T-helper 22 cell (primary cell): ENCODE data around the gene CIRBP.

Source experiments
- DNase-seq: peaks from one replicate; pipeline ENCODE4 v3.0.0-alpha.2; 2020; ENCODE audit warnings: low read depth

The CIRBP gene

DNA sequence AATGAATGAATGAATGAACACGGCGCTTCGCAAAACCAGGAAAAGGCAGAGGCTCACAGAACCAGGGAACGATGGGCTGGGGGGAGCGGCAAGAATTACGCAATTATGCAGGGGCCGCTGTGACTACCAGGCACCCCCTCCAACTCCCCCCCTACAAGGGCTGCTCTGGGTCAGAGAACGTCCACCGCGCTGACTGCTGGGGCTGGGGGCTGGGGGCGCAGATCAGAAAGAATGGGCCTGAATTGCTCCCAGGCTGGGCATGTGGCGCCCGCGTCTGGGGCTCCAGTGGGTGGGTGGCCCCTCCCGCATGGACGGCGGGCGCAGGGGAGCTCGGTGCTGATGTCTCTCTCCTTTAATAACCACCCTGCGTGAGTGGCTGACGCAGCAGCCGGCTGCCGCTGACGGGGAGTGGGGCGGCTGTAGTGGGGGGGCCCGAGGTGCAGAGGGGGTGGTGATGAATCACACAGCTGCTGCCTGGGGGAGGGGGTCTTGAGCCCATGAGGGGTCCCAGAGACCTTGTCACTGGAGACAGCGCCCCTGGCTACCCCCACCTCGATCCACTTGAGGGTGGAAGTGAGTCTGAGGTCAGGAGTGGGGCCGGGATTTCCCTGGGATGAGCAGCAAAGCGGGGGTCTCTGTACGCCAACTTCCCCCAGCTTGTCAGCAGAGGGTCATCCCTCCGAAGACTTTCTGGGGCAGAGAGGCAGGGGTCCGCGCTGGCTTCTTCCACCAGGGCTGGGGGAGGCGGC, 1.5 kb upstream of the CIRBP start:
- DNase-seq: peak; percentile 37

- DNase-seq: no peak
Measured at GRCh38 chr19:1268226-1269064, 687 bp upstream of the CIRBP start.

- peak; percentile 74 for DNase-seq
Measured at GRCh38 chr19:1269478-1270212, 513 bp downstream of the CIRBP start.

DNA sequence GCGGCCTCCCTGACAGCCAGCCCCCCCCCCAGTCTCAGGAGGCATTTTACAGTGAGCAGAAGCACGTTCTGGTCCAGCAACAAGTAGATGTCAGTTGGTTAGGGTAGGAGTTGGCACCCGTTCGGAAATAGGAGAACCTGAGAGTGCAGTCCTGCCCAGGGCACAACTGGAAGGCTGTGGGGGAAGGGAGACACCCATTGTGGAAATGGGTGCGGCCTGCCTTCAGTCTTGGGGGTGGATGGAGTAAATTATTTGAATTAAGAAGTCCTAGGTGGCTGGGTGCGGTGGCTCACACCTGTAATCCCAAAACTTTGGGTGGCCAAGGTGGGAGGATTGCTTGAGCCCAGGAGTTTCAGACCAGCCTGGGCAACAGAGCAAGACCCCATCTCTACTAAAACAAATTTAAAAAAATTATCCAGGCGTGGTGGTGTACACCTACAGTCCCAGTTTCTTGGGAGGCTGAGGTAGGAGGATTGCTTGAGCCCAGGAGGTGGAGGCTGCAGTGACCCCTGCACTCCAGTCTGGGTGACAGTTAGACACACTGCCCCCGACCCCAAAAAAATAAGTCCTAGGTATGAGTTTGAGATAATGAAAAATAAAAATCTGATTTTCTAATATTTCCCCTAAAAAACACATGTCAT, 1.2 kb downstream of the CIRBP start:
- DNase-seq: no peak

GRCh38 chr19:1270854-1271527, 1.9 kb downstream of the CIRBP start:
- no peak for DNase-seq

GRCh38 chr19:1271528-1272422, 2.6 kb downstream of the CIRBP start:
- no peak for DNase-seq

DNA sequence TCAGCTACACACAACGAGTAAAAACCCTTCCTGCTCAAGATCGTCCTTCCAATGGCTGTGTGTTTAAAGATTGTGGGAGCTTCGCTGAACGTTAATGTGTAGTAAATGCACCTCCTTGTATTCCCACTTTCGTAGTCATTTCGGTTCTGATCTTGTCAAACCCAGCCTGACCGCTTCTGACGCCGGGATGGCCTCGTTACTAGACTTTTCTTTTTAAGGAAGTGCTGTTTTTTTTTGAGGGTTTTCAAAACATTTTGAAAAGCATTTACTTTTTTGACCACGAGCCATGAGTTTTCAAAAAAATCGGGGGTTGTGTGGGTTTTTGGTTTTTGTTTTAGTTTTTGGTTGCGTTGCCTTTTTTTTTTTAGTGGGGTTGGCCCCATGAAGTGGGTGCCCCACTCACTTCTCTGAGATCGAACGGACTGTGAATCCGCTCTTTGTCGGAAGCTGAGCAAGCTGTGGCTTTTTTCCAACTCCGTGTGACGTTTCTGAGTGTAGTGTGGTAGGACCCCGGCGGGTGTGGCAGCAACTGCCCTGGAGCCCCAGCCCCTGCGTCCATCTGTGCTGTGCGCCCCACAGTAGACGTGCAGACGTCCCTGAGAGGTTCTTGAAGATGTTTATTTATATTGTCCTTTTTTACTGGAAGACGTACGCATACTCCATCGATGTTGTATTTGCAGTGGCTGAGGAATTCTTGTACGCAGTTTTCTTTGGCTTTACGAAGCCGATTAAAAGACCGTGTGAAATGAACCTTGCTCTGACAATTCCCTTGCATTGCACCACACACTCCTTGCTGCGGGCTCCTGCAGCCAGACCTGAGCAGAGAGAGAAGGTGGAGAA, 3.5 kb downstream of the CIRBP start:
- no peak for DNase-seq

DNA sequence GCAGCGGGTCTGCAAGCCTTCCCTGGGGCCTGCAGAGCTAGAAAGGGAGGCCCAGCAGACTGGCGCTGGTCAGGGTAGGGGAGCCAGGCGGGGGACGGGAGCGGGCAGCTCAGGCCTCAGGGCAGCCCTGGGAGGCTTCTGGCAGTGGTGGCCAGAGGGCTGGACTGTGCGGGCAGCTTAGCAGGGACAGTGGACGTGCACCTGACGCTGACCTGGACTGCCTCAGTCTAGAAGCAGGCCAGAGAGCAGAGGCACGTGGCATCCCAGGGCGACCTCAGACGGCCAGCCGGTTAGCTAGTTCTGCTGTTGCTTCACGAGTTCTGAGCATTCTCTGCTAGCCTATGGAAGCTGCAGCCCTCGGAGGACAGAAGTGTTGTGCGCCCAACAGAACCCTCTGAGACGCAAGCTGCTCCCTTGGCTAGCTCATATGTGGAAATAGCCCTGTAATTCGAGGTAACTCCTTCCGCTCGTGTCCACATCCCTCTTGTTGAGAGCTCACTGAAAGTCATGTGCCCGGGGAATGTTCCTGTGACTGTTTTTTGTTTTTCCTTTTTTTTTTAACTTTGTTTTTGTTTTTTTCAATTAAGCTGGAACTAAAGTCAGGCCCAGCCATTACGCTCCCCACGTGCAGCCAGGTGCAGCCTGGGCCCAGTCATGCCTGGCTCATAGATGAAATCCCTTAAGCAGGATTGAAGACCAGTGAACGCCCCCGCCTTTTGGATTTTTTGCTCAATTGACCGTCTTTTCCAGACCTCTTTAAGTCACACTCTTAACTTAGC, 4.3 kb downstream of the CIRBP start:
- DNase-seq: no peak

GRCh38 chr19:1274081-1274851, 5.1 kb downstream of the CIRBP start:
- no peak for DNase-seq

DNA sequence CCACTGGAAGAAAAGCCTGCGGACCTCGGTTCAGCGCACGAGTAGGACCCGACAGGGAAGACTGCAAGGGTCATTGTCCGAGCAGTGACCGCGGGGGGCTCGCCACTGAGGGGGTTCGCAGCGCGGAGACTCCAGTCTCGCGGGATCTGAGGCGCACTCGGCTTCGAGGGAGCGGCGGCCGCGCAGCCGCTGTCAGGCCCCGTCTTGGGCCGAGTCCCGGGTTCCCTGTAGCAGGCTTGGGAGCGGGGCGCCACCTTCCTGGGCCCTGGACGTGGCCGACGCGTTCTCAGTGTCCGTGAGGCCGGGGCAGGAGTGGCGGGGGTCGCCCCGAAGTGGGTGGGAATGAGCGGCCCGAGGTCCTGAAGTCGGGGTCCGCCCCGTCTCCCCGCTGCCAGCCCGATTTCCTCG, 5.7 kb downstream of the CIRBP start:
- no peak for DNase-seq

DNA sequence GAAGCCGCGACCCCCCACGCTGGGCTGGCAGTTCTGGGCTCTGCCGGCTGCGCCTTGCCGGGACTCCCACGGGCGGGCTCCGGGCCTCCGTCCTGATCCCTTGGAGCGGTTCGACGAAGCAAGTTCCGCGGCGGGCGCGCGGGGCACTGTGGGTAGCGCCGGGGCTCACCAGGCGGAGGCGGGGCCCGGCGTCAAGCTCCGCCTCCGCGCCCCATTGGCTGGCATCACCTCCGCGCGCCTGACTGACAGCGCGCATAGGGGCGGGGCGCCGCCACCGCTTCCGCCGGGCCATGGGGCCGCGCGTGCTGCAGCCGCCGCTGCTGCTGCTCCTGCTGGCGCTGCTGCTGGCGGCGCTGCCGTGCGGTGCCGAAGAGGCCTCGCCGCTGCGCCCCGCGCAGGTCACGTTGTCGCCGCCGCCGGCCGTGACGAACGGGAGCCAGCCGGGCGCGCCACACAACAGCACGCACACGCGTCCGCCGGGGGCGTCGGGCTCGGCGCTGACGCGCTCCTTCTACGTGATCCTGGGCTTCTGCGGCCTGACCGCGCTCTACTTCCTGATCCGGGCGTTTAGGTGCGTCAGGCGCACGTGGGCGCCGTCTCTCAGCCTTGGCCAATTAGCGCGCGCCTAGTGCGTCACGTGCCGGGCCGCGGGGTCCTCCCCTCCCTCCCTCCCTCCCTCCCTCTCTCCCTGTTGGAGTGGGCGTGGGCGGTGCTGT, 6.3 kb downstream of the CIRBP start, which contains the start of gene FAM174C:
Gene FAM174C, plus strand, starts transcription at position 271 of the 716 bp plus-strand sequence. Its CDS starts 20 bp downstream, at position 291.
- peak; percentile 98 for DNase-seq

GRCh38 chr19:1275976-1276627, 7.0 kb downstream of the CIRBP start:
- DNase-seq: no peak

DNA sequence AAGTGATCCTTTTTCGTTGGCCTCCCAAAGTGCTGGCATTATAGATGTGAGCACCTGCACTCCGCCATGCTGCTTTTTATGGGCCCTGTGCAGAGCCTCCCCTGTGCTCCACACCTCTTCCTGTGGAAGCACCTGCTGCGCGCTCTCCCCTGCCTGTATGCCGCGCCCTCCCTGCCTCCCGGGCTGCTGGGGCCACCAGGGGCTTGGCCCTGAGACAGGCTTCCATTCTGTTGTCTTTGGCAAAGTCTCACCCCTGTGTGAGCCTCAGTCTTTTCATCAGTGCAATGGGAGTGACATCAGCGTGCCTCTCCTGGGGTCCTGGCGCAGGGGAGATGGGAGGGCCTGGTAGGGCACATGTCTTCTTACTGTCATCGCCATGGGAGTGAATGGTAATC, 7.5 kb downstream of the CIRBP start:
- DNase-seq: no peak

DNA sequence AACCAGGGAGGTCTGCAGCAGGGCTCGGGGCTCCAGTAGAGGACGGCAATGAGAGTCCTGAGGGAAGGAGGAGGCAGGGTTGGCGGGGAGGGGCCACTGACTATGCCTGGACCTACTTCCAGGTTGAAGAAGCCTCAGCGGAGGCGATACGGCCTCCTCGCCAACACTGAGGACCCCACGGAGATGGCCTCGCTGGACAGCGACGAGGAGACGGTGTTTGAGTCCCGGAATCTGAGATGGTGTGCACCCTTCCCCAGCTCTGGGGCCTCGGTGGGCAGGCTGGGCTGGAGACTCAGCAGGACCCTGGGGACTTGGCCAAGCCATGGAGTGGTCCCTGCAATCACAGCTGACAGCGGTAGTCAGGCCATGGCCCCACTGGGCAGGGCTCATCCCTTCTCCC, 7.9 kb downstream of the CIRBP start:
- no peak for DNase-seq

DNA sequence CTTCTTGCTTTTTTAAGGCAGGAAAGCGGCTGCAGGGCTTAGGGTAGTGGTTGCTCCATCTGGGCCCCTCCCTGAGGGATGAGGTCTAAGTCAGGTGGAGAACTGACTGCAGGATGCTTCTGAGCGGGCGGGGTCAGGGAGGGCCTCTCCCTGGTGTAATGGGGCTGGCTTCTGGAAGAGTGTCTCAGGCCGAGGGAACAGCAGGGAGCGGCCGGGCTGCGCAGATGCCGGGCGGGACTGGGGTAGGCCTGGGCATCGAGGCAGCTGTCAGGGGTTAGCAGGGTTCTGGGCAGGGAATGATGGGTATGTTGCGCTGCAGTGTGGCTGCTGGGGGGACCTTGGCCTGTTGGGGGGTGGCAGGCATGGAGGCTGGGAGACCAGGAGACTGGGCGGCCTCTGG, 8.9 kb downstream of the CIRBP start:
- DNase-seq: no peak
